H9 (cell line): Measurements from ENCODE around the gene MAGI3. TPM values are rescaled to one million over a fixed set of nuclear protein-coding genes. Genes with fewer than 3 reads are reported as not detected.

Experiments used
- DNase-seq: peaks from one replicate; pipeline ENCODE4 v3.0.0-alpha.2; 2017
- H2AFZ ChIP-seq: one replicate; pipeline ENCODE4 v1.6.1; 2013; ENCODE audit warnings: mild to moderate bottlenecking, low read length, control low read depth, moderate library complexity
- H2AK5ac ChIP-seq: 2 replicates; pipeline ENCODE4 v1.6.1; 2013; ENCODE audit warnings: low read length, control low read depth, mixed read lengths; ENCODE audit not compliant: insufficient read length
- H2BK120ac ChIP-seq: one replicate; pipeline ENCODE4 v1.6.1; 2013; ENCODE audit warnings: low read depth, mild to moderate bottlenecking, low read length, control low read depth, inconsistent platforms; ENCODE audit not compliant: poor library complexity, severe bottlenecking
- H2BK12ac ChIP-seq: 2 replicates; pipeline ENCODE4 v1.6.1; 2013; ENCODE audit warnings: low read length, control low read depth, mixed read lengths, low read depth; ENCODE audit not compliant: insufficient read length
- H2BK15ac ChIP-seq: 2 replicates; pipeline ENCODE4 v1.6.1; 2013; ENCODE audit warnings: low read depth, low read length, control low read depth
- H2BK20ac ChIP-seq: one replicate; pipeline ENCODE4 v1.6.1; 2013; ENCODE audit warnings: low read depth, mild to moderate bottlenecking, low read length, control low read depth, inconsistent platforms; ENCODE audit not compliant: poor library complexity, severe bottlenecking
- H2BK5ac ChIP-seq: 2 replicates; pipeline ENCODE4 v1.6.1; 2013; ENCODE audit warnings: low read length, control low read depth, mixed read lengths; ENCODE audit not compliant: insufficient read length
- H3K14ac ChIP-seq: 2 replicates; pipeline ENCODE4 v1.6.1; 2013; ENCODE audit warnings: low read length, control low read depth; ENCODE audit not compliant: insufficient read depth
- H3K18ac ChIP-seq: 2 replicates; pipeline ENCODE4 v1.6.1; 2013; ENCODE audit warnings: low read depth, mild to moderate bottlenecking, mixed read lengths, low read length, control low read depth; ENCODE audit not compliant: insufficient read length
- H3K23ac ChIP-seq: 2 replicates; pipeline ENCODE4 v1.6.1; 2013; ENCODE audit warnings: low read length, control low read depth, mixed read lengths, low read depth; ENCODE audit not compliant: insufficient read length
- H3K23me2 ChIP-seq: 2 replicates; pipeline ENCODE4 v1.6.1; 2013; ENCODE audit warnings: low read depth, mild to moderate bottlenecking, mixed read lengths, low read length, control low read depth; ENCODE audit not compliant: insufficient read length, poor library complexity, severe bottlenecking
- H3K27ac ChIP-seq: 2 replicates; pipeline ENCODE4 v1.5.1; 2013; ENCODE audit warnings: low read length, control low read depth, mixed read lengths, low read depth; ENCODE audit not compliant: insufficient read length
- H3K27me3 ChIP-seq: 2 replicates; pipeline ENCODE4 v1.6.1; 2013; ENCODE audit warnings: low read length, control low read depth, inconsistent platforms; ENCODE audit not compliant: insufficient read depth
- H3K4ac ChIP-seq: 2 replicates; pipeline ENCODE4 v1.6.1; 2013; ENCODE audit warnings: low read depth, mild to moderate bottlenecking, control low read depth, inconsistent platforms, low read length, moderate library complexity
- H3K4me1 ChIP-seq: 2 replicates; pipeline ENCODE4 v1.6.1; 2013; ENCODE audit warnings: low read length, control low read depth, inconsistent platforms; ENCODE audit not compliant: insufficient read depth
- H3K4me2 ChIP-seq: 2 replicates; pipeline ENCODE4 v1.6.1; 2013; ENCODE audit warnings: low read length, control low read depth, mixed read lengths; ENCODE audit not compliant: insufficient read length, insufficient read depth
- H3K56ac ChIP-seq: 2 replicates; pipeline ENCODE4 v1.6.1; 2013; ENCODE audit warnings: low read depth, mild to moderate bottlenecking, mixed read lengths, low read length, control low read depth; ENCODE audit not compliant: insufficient read length
- H3K79me1 ChIP-seq: 2 replicates; pipeline ENCODE4 v1.6.1; 2013; ENCODE audit warnings: low read depth, mild to moderate bottlenecking, moderate library complexity, low read length, control low read depth, inconsistent platforms; ENCODE audit not compliant: insufficient read depth, poor library complexity, severe bottlenecking
- H3K79me2 ChIP-seq: 2 replicates; pipeline ENCODE4 v1.6.1; 2013; ENCODE audit warnings: low read length, control low read depth, inconsistent platforms; ENCODE audit not compliant: insufficient read depth
- H3K9ac ChIP-seq: 2 replicates; pipeline ENCODE4 v1.6.1; 2013; ENCODE audit warnings: low read length, control low read depth, mixed read lengths; ENCODE audit not compliant: insufficient read length; ENCODE audit errors: extremely low read depth
- H3K9me3 ChIP-seq: one replicate; pipeline ENCODE4 v1.6.1; 2013; ENCODE audit warnings: low read depth, low read length, inconsistent platforms; ENCODE audit not compliant: control insufficient read depth
- H3T11ph ChIP-seq: one replicate; pipeline ENCODE4 v1.6.1; 2013; ENCODE audit warnings: mild to moderate bottlenecking, low read length, control low read depth, inconsistent platforms
- H4K20me1 ChIP-seq: one replicate; pipeline ENCODE4 v1.6.1; 2013; ENCODE audit not compliant: control insufficient read depth, insufficient read length, insufficient read depth
- H4K5ac ChIP-seq: 2 replicates; pipeline ENCODE4 v1.6.1; 2013; ENCODE audit warnings: low read depth, mild to moderate bottlenecking, mixed read lengths, low read length, control low read depth; ENCODE audit not compliant: insufficient read length
- H4K8ac ChIP-seq: replicated peaks from 2 replicates; pipeline ENCODE4 v1.6.1; 2013; ENCODE audit warnings: low read length, control low read depth, mixed read lengths, low read depth; ENCODE audit not compliant: insufficient read length
- H4K91ac ChIP-seq: 2 replicates; pipeline ENCODE4 v1.6.1; 2013; ENCODE audit warnings: low read depth, mild to moderate bottlenecking, moderate library complexity, mixed read lengths, low read length, control low read depth; ENCODE audit not compliant: insufficient read length
- H3K27ac Mint-ChIP-seq, 3 experiments: 2 replicates in 2 of 3; 3 replicates in 1 of 3; pipeline ENCODE4 v1.8.0; 2020 to 2021; ENCODE audit warnings: mixed read lengths in 3 of 3, mild to moderate bottlenecking in 1 of 3, moderate library complexity in 1 of 3
- H3K27me3 Mint-ChIP-seq: 2 replicates; pipeline ENCODE4 v1.8.0; 2021; ENCODE audit warnings: low read depth, mild to moderate bottlenecking, moderate library complexity, mixed read lengths
- H3K36me3 Mint-ChIP-seq, 3 experiments: 2 replicates in 2 of 3; 3 replicates in 1 of 3; pipeline ENCODE4 v1.8.0; 2020 to 2021; ENCODE audit warnings: low read depth in 3 of 3, mixed read lengths in 3 of 3; ENCODE audit not compliant: insufficient read depth in 1 of 3
- H3K4me1 Mint-ChIP-seq, 2 experiments: 2 replicates each; pipeline ENCODE4 v1.8.0; 2020; ENCODE audit warnings: mixed read lengths in 2 of 2
- H3K4me3 Mint-ChIP-seq, 2 experiments: 2 replicates in 1 of 2; 3 replicates in 1 of 2; pipeline ENCODE4 v1.8.0; 2020 to 2021; ENCODE audit warnings: mild to moderate bottlenecking in 2 of 2, mixed read lengths in 2 of 2, moderate library complexity in 1 of 2
- H3K9me3 Mint-ChIP-seq, 2 experiments: 2 replicates in 1 of 2; 3 replicates in 1 of 2; pipeline ENCODE4 v1.8.0; 2020; ENCODE audit warnings: mild to moderate bottlenecking in 2 of 2, mixed read lengths in 2 of 2, moderate library complexity in 1 of 2
- CTCF ChIP-seq: fragments of 200-600 bp; sonication (generic); conservative IDR thresholded peaks from 3 replicates; pipeline ENCODE4 v1.8.0; 2021; ENCODE audit warnings: antibody characterized with exemption, mild to moderate bottlenecking
- total RNA-seq: library from RNA; stranded (reverse); gene quantifications from 2 replicates; pipeline ENCODE4 v1.2.1, GENCODE V29; 2021

The MAGI3 gene
- total RNA-seq, 1 experiment from 2014 or later = 8.2 TPM

- H3K27ac Mint-ChIP-seq = no peak overlapping the region
Measured at GRCh38 chr1:113648478-113648877, 258.2 kb downstream of the MAGI3 start.

More at GRCh38 chr1:113648478-113648877, 258.2 kb downstream of the MAGI3 start:
- Histone ChIP-seq H4K5ac (no peak overlapping the region), H2BK20ac (no peak overlapping the region), H3K4ac (no peak overlapping the region), H2AFZ (no peak overlapping the region), H4K91ac (no peak overlapping the region), H3T11ph (no peak overlapping the region), H3K9ac (no peak overlapping the region), H2BK120ac (no peak overlapping the region), H3K79me1 (no peaks in the 10 kb centered on the region), H3K4me2 (no peak overlapping the region), H2BK12ac (no peak overlapping the region), H3K27ac (no peak overlapping the region), H3K14ac (no peak overlapping the region), H4K8ac (no peak overlapping the region), H3K9me3 (no peaks in the 10 kb centered on the region), H3K27me3 (no peaks in the 10 kb centered on the region), H3K79me2 (no peaks in the 10 kb centered on the region), H3K4me1 (no peaks in the 10 kb centered on the region), H4K20me1 (no peaks in the 10 kb centered on the region), H3K23me2 (no peaks in the 10 kb centered on the region), H2AK5ac (no peak overlapping the region), H3K23ac (no peak overlapping the region), H3K56ac (no peak overlapping the region), H2BK15ac (no peak overlapping the region), H2BK5ac (no peak overlapping the region), H3K18ac (no peak overlapping the region)
- TF ChIP-seq CTCF = no peak
- Mint-ChIP-seq H3K4me1 (no peaks in the 10 kb centered on the region), H3K9me3 (no peaks in the 10 kb centered on the region), H3K27me3 (no peaks in the 10 kb centered on the region), H3K36me3 (no peaks in the 10 kb centered on the region), H3K4me3 (no peak overlapping the region)
- DNase-seq = no peak
